Smooth muscle cell (in vitro differentiated cells): ENCODE measurements around the gene NXPH1. TPM values are rescaled to one million over a fixed set of nuclear protein-coding genes. Genes with fewer than 3 reads are reported as not detected.

Experiments used
- DNase-seq: peaks from one replicate; lab custom pipeline; 2025; ENCODE audit not compliant: unreplicated experiment; lab: John Stamatoyannopoulos, UW
- H2AFZ ChIP-seq: fragments of 200-600 bp; sonication (generic); 2 replicates; pipeline ENCODE4 v1.6.0; 2016; ENCODE audit warnings: antibody characterized with exemption, low read depth, mild to moderate bottlenecking
- H3F3A ChIP-seq: fragments of 200-600 bp; sonication (generic); 2 replicates; pipeline ENCODE4 v1.6.0; 2017; ENCODE audit warnings: antibody characterized with exemption, low read depth
- H3K27ac ChIP-seq: fragments of 200-600 bp; sonication (generic); 2 replicates; pipeline ENCODE4 v1.5.1; 2016; ENCODE audit warnings: low read depth, mild to moderate bottlenecking
- H3K27me3 ChIP-seq: fragments of 200-600 bp; sonication (generic); 2 replicates; pipeline ENCODE4 v1.6.1; 2016; ENCODE audit warnings: low read depth, mild to moderate bottlenecking
- H3K36me3 ChIP-seq: fragments of 200-600 bp; sonication (generic); 2 replicates; pipeline ENCODE4 v1.5.1; 2016; ENCODE audit warnings: low read depth
- H3K4me1 ChIP-seq: fragments of 200-600 bp; sonication (generic); 2 replicates; pipeline ENCODE4 v1.5.1; 2016; ENCODE audit warnings: low read depth
- H3K4me2 ChIP-seq: fragments of 200-600 bp; sonication (generic); 2 replicates; pipeline ENCODE4 v1.6.0; 2016; ENCODE audit warnings: mild to moderate bottlenecking
- H3K4me3 ChIP-seq: fragments of 200-600 bp; sonication (generic); 2 replicates; pipeline ENCODE4 v1.5.1; 2016; ENCODE audit warnings: mild to moderate bottlenecking
- H3K79me2 ChIP-seq: fragments of 200-600 bp; sonication (generic); 2 replicates; pipeline ENCODE4 v1.6.0; 2016; ENCODE audit warnings: low read depth, mild to moderate bottlenecking
- H3K9ac ChIP-seq: fragments of 200-600 bp; sonication (generic); 2 replicates; pipeline ENCODE4 v1.6.0; 2016; ENCODE audit warnings: low read depth
- H3K9me3 ChIP-seq: fragments of 200-600 bp; sonication (generic); replicated peaks from 2 replicates; pipeline ENCODE4 v1.5.1; 2016; ENCODE audit warnings: low read depth
- H4K20me1 ChIP-seq: fragments of 200-600 bp; sonication (generic); 2 replicates; pipeline ENCODE4 v1.6.0; 2016; ENCODE audit warnings: low read depth
- CTCF ChIP-seq: fragments of 200-600 bp; sonication (generic); IDR thresholded peaks from 2 replicates; pipeline ENCODE4 v1.5.1; 2017; ENCODE audit warnings: borderline replicate concordance, mild to moderate bottlenecking, antibody characterized with exemption; ENCODE audit not compliant: insufficient read depth, poor library complexity, severe bottlenecking
- WGBS: methylation state at CpG from one replicate; pipeline ENCODE4 v1.1.7; 2016; ENCODE audit warnings: low lambda C conversion rate; 5-methylcytosine and 5-hydroxymethylcytosine counted together
- polyA plus RNA-seq: library from polyadenylated mRNA; unstranded; fragments of >200 nt; fragmentation: Nextera tagmentation; extraction: Ambion mirVana; gene quantifications from 2 replicates; pipeline ENCODE4 v1.2.1, GENCODE V29; 2016
- total RNA-seq: library from RNA; depleted of rRNA; stranded (reverse); fragments of >200 nt; gene quantifications from 2 replicates; pipeline ENCODE4 v1.2.3, GENCODE V29; 2014

Gene NXPH1
- total and polyA plus RNA-seq, 2 experiments from 2014 or later = 0.43 to 2.7 TPM

GRCh38 chr7:8387551-8388256 is 45.7 kb upstream of the NXPH1 start:
- no peaks in the 10 kb centered on the region for H3F3A ChIP-seq
- H3K4me2 ChIP-seq = no peak overlapping the region
- no peaks in the 10 kb centered on the region for H3K79me2 ChIP-seq
- no peaks in the 10 kb centered on the region for H3K27me3 ChIP-seq
- no peak overlapping the region for H3K4me3 ChIP-seq
- H3K36me3 ChIP-seq = no peaks in the 10 kb centered on the region
- no peak for TF ChIP-seq CTCF
- H3K9ac ChIP-seq = no peak overlapping the region
- H3K27ac ChIP-seq = no peak overlapping the region
- no peaks in the 10 kb centered on the region for H4K20me1 ChIP-seq
- H2AFZ ChIP-seq = no peak overlapping the region
- no peaks in the 10 kb centered on the region for H3K9me3 ChIP-seq
- H3K4me1 ChIP-seq = peaks cover 12% of the 10 kb centered on the region
- no peak for DNase-seq
- 69% methylated on average over 7 of the region's 7 CpGs for WGBS

- H3K9me3 ChIP-seq = no peaks in the 10 kb centered on the region
- H3K9ac ChIP-seq = no peak overlapping the region
- no peaks in the 10 kb centered on the region for H3F3A ChIP-seq
- H3K4me1 ChIP-seq = peaks cover 12% of the 10 kb centered on the region
- TF ChIP-seq CTCF = no peak
- WGBS = 96% methylated on average over 2 of the region's 2 CpGs
- H3K36me3 ChIP-seq = no peaks in the 10 kb centered on the region
- no peak overlapping the region for H2AFZ ChIP-seq
- H3K4me2 ChIP-seq = no peak overlapping the region
- no peaks in the 10 kb centered on the region for H3K79me2 ChIP-seq
- no peak for DNase-seq
- H4K20me1 ChIP-seq = no peaks in the 10 kb centered on the region
- no peaks in the 10 kb centered on the region for H3K27me3 ChIP-seq
- no peak overlapping the region for H3K27ac ChIP-seq
- H3K4me3 ChIP-seq = no peak overlapping the region
Observed at GRCh38 chr7:8388257-8388625, 45.2 kb upstream of the NXPH1 start.

- no peak for DNase-seq
- H4K20me1 ChIP-seq = no peaks in the 10 kb centered on the region
- peak overlapping the region; percentile 22 for H3K4me3 ChIP-seq
- no peaks in the 10 kb centered on the region for H3F3A ChIP-seq
- TF ChIP-seq CTCF = no peak
- H3K9me3 ChIP-seq = no peaks in the 10 kb centered on the region
- no peaks in the 10 kb centered on the region for H3K79me2 ChIP-seq
- no peak overlapping the region for H3K9ac ChIP-seq
- H3K27ac ChIP-seq = no peak overlapping the region
- H3K36me3 ChIP-seq = no peaks in the 10 kb centered on the region
- peaks cover 12% of the 10 kb centered on the region for H3K4me1 ChIP-seq
- no peaks in the 10 kb centered on the region for H3K27me3 ChIP-seq
- H2AFZ ChIP-seq = peak overlapping the region; percentile 50
- peak overlapping the region; percentile 42 for H3K4me2 ChIP-seq
- 21% methylated on average over 10 of the region's 10 CpGs for WGBS
Observed at GRCh38 chr7:8389593-8390261, 43.7 kb upstream of the NXPH1 start.
